Measurements from ENCODE around the gene RPS24.
A peak's percentile ranks its signal among the peaks of the same experiment; 100 is the strongest.
"Not testable (repeated sequence)": the region's sequence is repeated elsewhere in the genome, so short reads cannot be mapped to it uniquely, and the experiment has no call there.

Gene RPS24

GRCh38 chr10:78045856-78046255, 12.2 kb downstream of the RPS24 start:
- H3K36me3 Mint-ChIP-seq (ENCODE audit: insufficient read depth): peaks cover 16% of the 10 kb centered on the region
- peaks cover 27% of the 10 kb centered on the region for H3K4me1 Mint-ChIP-seq
- no peak overlapping the region for H3K4me3 Mint-ChIP-seq
- no peak overlapping the region for H3K27ac Mint-ChIP-seq (ENCODE audit: low read depth)
- DNase-seq (ENCODE audit: low spot score in 2 of 2) (no peak), ATAC-seq (replicated peaks; ENCODE audit: extremely low read depth, poor library complexity, severe bottlenecking) (no peak)
- H3K9me3 Mint-ChIP-seq: no peaks in the 10 kb centered on the region
- H3K27me3 Mint-ChIP-seq: no peaks in the 10 kb centered on the region

GRCh38 chr10:78046711-78047269, 13.1 kb downstream of the RPS24 start:
- ATAC-seq (replicated peaks; ENCODE audit: extremely low read depth, poor library complexity, severe bottlenecking): no peak
- no peak overlapping the region for H3K27ac Mint-ChIP-seq (ENCODE audit: low read depth)

GRCh38 chr10:78047314-78047891, 13.7 kb downstream of the RPS24 start:
- DNase-seq (ENCODE audit: low spot score in 2 of 2): peak; percentile 67 to 74
- no peak overlapping the region for H3K27ac Mint-ChIP-seq (ENCODE audit: low read depth)
- no peak overlapping the region for H3K4me3 Mint-ChIP-seq
- peaks cover 7% of the 10 kb centered on the region for H3K36me3 Mint-ChIP-seq (ENCODE audit: insufficient read depth)
- peak; percentile 75 for ATAC-seq (replicated peaks; ENCODE audit: extremely low read depth, poor library complexity, severe bottlenecking)
- no peaks in the 10 kb centered on the region for H3K27me3 Mint-ChIP-seq
- H3K9me3 Mint-ChIP-seq: no peaks in the 10 kb centered on the region
- peaks cover 18% of the 10 kb centered on the region for H3K4me1 Mint-ChIP-seq

More at GRCh38 chr10:78046711-78047269, 13.1 kb downstream of the RPS24 start:
- Mint-ChIP-seq H3K9me3 (no peaks in the 10 kb centered on the region), H3K4me3 (no peak overlapping the region), H3K36me3 (ENCODE audit: insufficient read depth) (peaks cover 8% of the 10 kb centered on the region), H3K27me3 (no peaks in the 10 kb centered on the region), H3K4me1 (peaks cover 18% of the 10 kb centered on the region)
- DNase-seq (ENCODE audit: low spot score in 2 of 2): no peak

GRCh38 chr10:78049851-78050250, 16.2 kb downstream of the RPS24 start:
- H3K36me3 Mint-ChIP-seq (ENCODE audit: insufficient read depth): peaks cover 2% of the 10 kb centered on the region
- H3K9me3 Mint-ChIP-seq: no peaks in the 10 kb centered on the region
- DNase-seq (ENCODE audit: low spot score in 2 of 2) (no peak), ATAC-seq (replicated peaks; ENCODE audit: extremely low read depth, poor library complexity, severe bottlenecking) (no peak)
- H3K27me3 Mint-ChIP-seq: no peaks in the 10 kb centered on the region
- peaks cover 8% of the 10 kb centered on the region for H3K4me1 Mint-ChIP-seq
- no peak overlapping the region for H3K4me3 Mint-ChIP-seq
- H3K27ac Mint-ChIP-seq (ENCODE audit: low read depth): no peak overlapping the region

- Mint-ChIP-seq H3K27me3 (no peaks in the 10 kb centered on the region), H3K4me1 (no peaks in the 10 kb centered on the region), H3K36me3 (ENCODE audit: insufficient read depth) (no peaks in the 10 kb centered on the region), H3K9me3 (no peaks in the 10 kb centered on the region), H3K27ac (ENCODE audit: low read depth) (no peak overlapping the region), H3K4me3 (no peak overlapping the region)
- DNase-seq (ENCODE audit: low spot score in 2 of 2) (no peak), ATAC-seq (replicated peaks; ENCODE audit: extremely low read depth, poor library complexity, severe bottlenecking) (no peak)
These were observed 19.7 kb downstream of the RPS24 start for GRCh38 chr10:78053211-78053868.

- no peaks in the 10 kb centered on the region for H3K36me3 Mint-ChIP-seq (ENCODE audit: insufficient read depth)
- peaks cover 12% of the 10 kb centered on the region for H3K4me1 Mint-ChIP-seq
- DNase-seq (ENCODE audit: low spot score in 2 of 2) (no peak), ATAC-seq (replicated peaks; ENCODE audit: extremely low read depth, poor library complexity, severe bottlenecking) (no peak)
- no peaks in the 10 kb centered on the region for H3K9me3 Mint-ChIP-seq
- H3K4me3 Mint-ChIP-seq: no peak overlapping the region
- H3K27ac Mint-ChIP-seq (ENCODE audit: low read depth): no peak overlapping the region
- peaks cover 6% of the 10 kb centered on the region for H3K27me3 Mint-ChIP-seq
These were observed 24.9 kb downstream of the RPS24 start for GRCh38 chr10:78058562-78058961.

- Mint-ChIP-seq H3K27ac (ENCODE audit: low read depth) (no peak overlapping the region), H3K9me3 (no peaks in the 10 kb centered on the region), H3K4me3 (no peak overlapping the region), H3K27me3 (peaks cover 11% of the 10 kb centered on the region), H3K4me1 (peaks cover 12% of the 10 kb centered on the region), H3K36me3 (ENCODE audit: insufficient read depth) (no peaks in the 10 kb centered on the region)
- no peak for ATAC-seq (replicated peaks; ENCODE audit: extremely low read depth, poor library complexity, severe bottlenecking)
- DNase-seq (ENCODE audit: low spot score in 2 of 2): no peak
These were observed 26.4 kb downstream of the RPS24 start for GRCh38 chr10:78059906-78060702.

GRCh38 chr10:78062296-78062695, 28.6 kb downstream of the RPS24 start:
- H3K9me3 Mint-ChIP-seq: no peaks in the 10 kb centered on the region
- H3K36me3 Mint-ChIP-seq (ENCODE audit: insufficient read depth): no peaks in the 10 kb centered on the region
- H3K27ac Mint-ChIP-seq (ENCODE audit: low read depth): no peak overlapping the region
- H3K27me3 Mint-ChIP-seq: peaks cover 19% of the 10 kb centered on the region
- no peak overlapping the region for H3K4me3 Mint-ChIP-seq
- ATAC-seq (replicated peaks; ENCODE audit: extremely low read depth, poor library complexity, severe bottlenecking): peak; percentile 58
- no peak for DNase-seq (ENCODE audit: low spot score in 2 of 2)
- peaks cover 12% of the 10 kb centered on the region for H3K4me1 Mint-ChIP-seq

GRCh38 chr10:78063236-78063635, 29.6 kb downstream of the RPS24 start:
- H3K4me1 Mint-ChIP-seq: peaks cover 12% of the 10 kb centered on the region
- no peak overlapping the region for H3K4me3 Mint-ChIP-seq
- H3K27me3 Mint-ChIP-seq: peaks cover 19% of the 10 kb centered on the region
- no peaks in the 10 kb centered on the region for H3K36me3 Mint-ChIP-seq (ENCODE audit: insufficient read depth)
- ATAC-seq (replicated peaks; ENCODE audit: extremely low read depth, poor library complexity, severe bottlenecking): no peak
- no peak overlapping the region for H3K27ac Mint-ChIP-seq (ENCODE audit: low read depth)
- H3K9me3 Mint-ChIP-seq: no peaks in the 10 kb centered on the region
- DNase-seq (ENCODE audit: low spot score in 2 of 2): no peak

- not testable (repeated sequence) for ATAC-seq (replicated peaks; ENCODE audit: extremely low read depth, poor library complexity, severe bottlenecking); H3K27ac Mint-ChIP-seq (ENCODE audit: low read depth); H3K4me3 Mint-ChIP-seq; H3K9me3 Mint-ChIP-seq; DNase-seq (ENCODE audit: low spot score in 2 of 2); H3K36me3 Mint-ChIP-seq (ENCODE audit: insufficient read depth)
- peaks cover 19% of the 10 kb centered on the region for H3K27me3 Mint-ChIP-seq
- peaks cover 12% of the 10 kb centered on the region for H3K4me1 Mint-ChIP-seq
These were observed 31.3 kb downstream of the RPS24 start for GRCh38 chr10:78064919-78065318.

- H3K9me3 Mint-ChIP-seq: no peaks in the 10 kb centered on the region
- peaks cover 12% of the 10 kb centered on the region for H3K4me1 Mint-ChIP-seq
- no peak overlapping the region for H3K27ac Mint-ChIP-seq (ENCODE audit: low read depth)
- no peaks in the 10 kb centered on the region for H3K36me3 Mint-ChIP-seq (ENCODE audit: insufficient read depth)
- peaks cover 19% of the 10 kb centered on the region for H3K27me3 Mint-ChIP-seq
- DNase-seq (ENCODE audit: low spot score in 2 of 2): no peak
- no peak for ATAC-seq (replicated peaks; ENCODE audit: extremely low read depth, poor library complexity, severe bottlenecking)
- H3K4me3 Mint-ChIP-seq: no peak overlapping the region
These were observed 31.9 kb downstream of the RPS24 start for GRCh38 chr10:78065611-78066010.

- Mint-ChIP-seq H3K36me3 (ENCODE audit: insufficient read depth) (no peaks in the 10 kb centered on the region), H3K4me1 (peaks cover 12% of the 10 kb centered on the region), H3K4me3 (no peak overlapping the region), H3K27me3 (peaks cover 19% of the 10 kb centered on the region), H3K9me3 (no peaks in the 10 kb centered on the region), H3K27ac (ENCODE audit: low read depth) (no peak overlapping the region)
- ATAC-seq (replicated peaks; ENCODE audit: extremely low read depth, poor library complexity, severe bottlenecking): no peak
- DNase-seq (ENCODE audit: low spot score in 2 of 2): no peak
These were observed 32.3 kb downstream of the RPS24 start for GRCh38 chr10:78066012-78066411.
